HG03354 (cell line): ENCODE measurements around the gene SH3RF3.
"Not testable (repeated sequence)": the region's sequence is repeated elsewhere in the genome, so short reads cannot be mapped to it uniquely, and the experiment has no call there.

Experiments
- ATAC-seq: cut with Tn5 transposase; IDR thresholded peaks from one replicate; pipeline ENCODE4 v1.9.1; 2021; ENCODE audit warnings: mild to moderate bottlenecking; ENCODE audit not compliant: unreplicated experiment, poor library complexity, severe bottlenecking

SH3RF3 gene

GRCh38 chr2:109110170-109110569 is 18.8 kb upstream of the SH3RF3 start:
- ATAC-seq, result no peak

GRCh38 chr2:109117181-109117580 is 11.8 kb upstream of the SH3RF3 start:
- not testable (repeated sequence) for ATAC-seq

DNA sequence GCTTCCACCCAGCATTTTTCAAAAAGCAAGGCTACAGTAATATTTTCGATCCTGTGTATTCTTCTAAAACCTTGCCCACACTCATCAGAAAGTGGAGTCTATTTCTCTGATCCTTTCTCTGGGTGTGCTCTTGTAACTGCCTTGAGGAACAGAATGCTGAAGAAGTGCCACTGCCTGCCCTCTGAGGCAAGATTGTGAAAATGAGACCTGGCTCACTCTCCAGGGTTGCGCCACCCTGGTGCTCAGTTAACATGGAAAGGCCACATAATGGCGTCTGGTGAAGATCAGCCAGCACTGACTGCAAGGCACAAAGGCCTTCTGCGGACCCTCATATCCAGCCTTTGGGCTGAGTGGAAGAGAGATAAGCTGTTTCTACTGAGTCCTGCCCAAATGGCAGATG is 11.2 kb upstream of the SH3RF3 start:
- no peak for ATAC-seq

DNA sequence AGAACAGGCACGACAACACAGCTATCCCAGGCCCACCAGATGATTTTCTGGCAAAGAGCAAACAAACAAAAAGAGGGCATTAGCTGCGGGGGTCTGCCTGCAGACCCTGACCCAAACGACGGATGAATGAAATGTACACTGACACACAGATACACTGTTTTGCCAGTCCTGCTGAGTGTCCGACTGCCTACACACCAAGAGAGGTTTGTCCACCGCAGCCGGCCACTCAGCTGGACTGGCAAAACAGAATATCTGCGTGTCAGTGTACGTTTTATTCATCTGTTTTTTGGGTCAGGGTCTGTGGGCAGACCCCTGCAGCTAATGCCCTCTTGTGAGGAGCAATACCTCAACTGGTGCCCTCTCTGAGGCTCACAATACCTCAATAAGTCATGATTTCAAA is 10.7 kb upstream of the SH3RF3 start:
- no peak for ATAC-seq

GRCh38 chr2:109120166-109120565 is 8.8 kb upstream of the SH3RF3 start:
- ATAC-seq, result no peak

DNA sequence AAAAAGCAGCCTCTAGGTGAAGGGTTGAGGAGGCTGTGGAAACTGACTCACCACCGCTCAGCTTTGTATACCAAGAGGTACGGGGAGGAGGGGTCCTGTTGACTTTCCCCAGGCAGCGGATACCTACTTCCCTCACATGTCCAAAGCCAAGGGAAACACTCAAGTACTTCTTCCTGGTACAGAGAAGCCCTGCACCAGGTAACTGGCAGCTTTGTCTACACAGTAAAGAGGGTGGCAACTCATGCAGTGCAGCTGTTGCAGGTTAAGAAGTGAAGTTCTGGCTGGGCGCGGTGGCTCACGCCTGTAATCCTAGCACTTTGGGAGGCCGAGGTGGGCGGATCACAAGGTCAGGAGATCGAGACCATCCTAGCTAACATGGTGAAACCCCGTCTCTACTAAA is 8.3 kb upstream of the SH3RF3 start:
- ATAC-seq, result not testable (repeated sequence)

DNA sequence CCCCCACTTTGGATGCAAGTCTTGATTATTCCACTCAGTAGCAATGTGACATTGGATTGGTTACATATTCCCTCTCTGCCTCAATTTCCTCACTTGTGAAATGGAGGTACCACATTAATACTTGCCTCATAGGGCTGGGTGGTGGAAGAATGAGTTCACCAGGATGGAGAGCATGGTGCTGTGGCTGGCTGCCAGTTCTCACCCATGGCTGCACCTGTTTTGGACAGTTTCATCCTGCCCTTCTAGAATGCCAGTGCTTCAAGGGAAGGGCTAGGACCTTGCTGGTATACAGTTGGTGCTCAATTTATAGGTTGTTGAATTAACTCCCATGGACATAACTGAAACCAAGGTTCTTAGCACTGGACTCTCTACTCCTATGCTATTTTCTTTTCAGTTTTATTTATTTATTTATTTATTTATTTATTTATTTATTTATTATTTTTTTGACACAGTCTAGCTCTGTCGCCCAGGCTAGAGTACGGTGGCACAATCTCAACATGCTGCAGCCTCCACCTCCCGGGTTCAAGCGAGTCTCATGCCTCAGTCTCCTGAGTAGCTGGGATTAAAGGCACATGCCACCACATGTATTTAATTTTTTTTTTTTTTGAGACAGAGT is 5.3 kb upstream of the SH3RF3 start:
- ATAC-seq, result no peak

DNA sequence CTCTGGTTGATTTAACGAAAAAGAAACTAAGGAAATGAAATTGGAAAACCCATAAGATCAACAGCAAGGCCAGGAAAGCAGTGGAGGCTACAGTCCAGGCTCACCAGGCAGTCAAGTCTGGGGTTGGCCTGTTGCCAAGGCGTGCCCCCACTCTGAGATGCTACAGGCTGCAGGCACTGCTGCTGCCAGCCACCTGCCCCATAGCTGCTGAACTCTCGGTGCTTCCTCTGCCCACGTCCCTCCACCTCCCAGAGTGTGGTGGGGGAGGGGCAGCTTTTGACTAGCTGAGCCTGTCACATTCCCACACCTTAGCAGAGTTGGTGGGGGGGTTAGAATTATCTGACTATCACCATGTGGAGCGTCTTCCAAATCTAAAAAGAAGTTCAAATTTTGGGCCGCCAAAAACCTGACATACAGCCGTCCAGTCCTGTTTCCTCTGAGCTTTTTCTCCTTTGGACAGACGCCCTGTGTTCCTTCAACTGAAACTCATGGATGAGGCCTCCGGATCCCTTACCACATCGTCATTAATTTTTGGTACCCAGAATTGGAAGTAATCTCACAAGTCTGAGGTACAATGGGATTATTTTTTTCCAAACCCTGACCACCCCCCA is 3.9 kb upstream of the SH3RF3 start:
- no peak for ATAC-seq

DNA sequence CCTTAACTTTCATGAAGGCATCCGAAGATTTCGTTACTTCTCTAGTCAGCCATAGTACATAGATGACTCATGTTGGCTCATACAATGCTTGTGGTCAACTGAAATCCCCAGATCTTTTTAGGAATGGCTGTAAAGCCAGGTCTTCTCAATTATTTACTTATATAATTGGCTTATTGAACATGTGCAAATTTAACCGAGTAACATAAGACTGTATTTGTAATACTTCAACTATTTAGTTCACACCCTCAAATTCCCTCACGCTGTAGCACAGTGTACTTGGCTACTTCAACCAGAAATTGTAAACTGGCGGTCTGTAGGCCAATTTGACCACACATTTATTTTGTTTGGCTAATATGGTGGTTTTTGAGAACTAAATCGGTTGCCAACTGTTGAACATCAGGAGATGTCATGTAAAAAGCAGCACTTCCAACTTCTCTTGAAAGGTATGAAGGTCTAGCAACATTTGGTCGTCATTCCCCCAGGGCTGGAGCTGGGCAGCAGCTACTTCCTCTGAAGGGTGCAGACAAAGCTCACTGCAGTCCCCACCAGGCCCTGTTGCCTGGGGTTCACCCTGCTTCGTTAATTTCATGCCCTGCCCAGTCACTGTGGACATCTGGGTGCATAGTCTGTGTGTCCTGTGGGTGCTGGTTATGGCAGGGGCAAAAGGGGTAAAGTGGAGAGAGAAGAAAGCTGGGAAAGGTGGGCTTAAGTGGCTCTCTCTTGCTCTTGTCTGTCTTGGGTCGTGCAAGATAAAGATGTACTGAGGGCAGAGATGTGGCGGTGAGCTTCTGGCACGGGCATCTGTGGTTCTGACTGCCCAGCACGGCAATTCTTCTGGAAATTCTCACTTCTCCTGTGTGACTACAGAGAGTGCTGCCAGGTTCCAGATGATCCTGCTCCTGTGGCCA is 3.2 kb upstream of the SH3RF3 start:
- no peak for ATAC-seq

DNA sequence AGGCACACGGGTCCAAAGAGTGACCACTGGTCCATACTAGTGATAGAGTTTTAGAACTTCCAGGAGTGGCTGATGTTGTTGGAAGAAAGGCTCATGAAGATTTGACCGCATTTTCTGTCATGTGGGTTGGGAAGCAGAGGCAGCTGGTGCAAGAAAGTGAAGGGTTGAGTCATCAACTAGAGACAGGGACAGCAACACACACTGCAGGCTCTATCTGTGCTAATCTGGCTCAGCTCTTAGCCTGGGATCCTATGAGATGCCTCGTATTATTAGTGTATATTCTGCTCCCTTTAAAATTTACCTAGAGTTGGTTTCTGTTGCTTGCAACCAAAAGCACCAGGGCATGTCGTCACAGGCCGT is 2.5 kb upstream of the SH3RF3 start:
- ATAC-seq, result no peak

DNA sequence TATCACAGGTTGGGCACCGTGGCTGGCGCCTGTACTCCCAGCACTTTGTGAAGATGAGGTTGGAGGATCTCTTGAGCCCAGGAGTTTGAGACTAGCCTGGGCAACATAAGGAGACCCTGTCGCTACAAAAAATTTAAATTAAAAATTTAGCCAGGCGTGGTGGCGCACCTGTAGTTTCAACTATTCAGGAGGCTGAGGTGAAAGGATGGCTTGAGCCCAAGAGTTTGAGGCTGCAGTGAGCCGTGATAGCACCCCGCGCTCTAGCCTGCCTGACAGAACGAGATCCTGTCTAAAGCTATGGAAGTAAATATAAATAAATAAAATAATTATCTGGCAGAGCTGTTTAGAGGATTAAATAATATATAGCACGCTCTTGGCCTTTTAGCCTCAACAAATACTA is 1.4 kb upstream of the SH3RF3 start:
- no peak for ATAC-seq

DNA sequence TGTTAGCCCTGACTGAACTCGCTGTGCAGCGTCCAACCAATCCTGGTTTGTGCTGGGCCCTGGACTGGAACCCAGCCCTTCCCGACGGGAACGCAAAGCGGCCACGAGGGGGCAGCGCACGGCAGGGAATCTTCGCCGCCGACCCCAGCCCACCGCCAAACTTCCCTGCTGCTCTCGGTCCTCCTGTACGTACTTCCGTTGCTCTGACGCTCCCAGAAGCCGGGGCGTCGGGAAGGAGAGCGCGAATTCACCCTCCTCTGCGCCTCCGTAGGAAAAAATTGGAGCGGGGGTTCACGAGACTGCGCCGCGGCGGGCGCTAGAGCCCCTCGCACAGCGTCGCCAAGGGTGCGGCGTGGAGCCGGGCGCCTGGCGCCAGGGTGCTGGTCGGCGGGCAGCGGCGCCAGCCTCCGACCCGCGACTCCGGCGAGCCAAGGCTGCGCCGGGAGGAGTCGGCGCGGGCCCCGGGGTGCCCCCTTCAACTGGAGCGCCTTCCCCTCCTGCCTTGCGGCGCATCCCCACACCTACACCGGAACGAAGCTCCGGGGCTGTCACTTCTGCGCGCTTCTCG is 873 bp upstream of the SH3RF3 start:
- ATAC-seq, result peak; percentile 66

DNA sequence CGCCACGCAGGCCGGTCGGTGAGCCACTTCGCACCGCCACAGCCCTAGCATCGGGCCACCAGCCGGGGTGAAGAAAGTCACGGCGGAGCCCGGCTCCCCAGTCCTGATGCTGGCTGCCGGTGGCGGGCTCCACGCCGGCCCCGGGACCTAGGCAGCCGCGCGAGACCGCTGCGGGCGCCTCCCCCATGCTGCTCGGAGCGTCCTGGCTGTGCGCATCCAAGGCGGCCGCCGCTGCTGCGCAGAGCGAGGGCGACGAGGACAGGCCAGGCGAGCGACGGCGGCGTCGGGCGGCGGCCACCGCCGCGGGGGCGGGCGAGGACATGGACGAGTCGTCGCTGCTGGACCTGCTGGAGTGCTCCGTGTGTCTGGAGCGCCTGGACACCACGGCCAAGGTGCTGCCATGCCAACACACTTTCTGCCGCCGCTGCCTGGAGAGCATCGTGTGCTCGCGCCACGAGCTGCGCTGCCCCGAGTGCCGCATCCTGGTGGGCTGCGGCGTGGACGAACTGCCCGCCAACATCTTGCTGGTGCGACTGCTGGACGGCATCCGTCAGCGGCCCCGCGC is 433 bp downstream of the SH3RF3 start:
- ATAC-seq, result peak; percentile 41

- no peak for ATAC-seq
Observed at GRCh38 chr2:109129921-109130722, 1.1 kb downstream of the SH3RF3 start.

- ATAC-seq, result no peak
Observed at GRCh38 chr2:109130723-109130995, 1.7 kb downstream of the SH3RF3 start.

GRCh38 chr2:109131777-109132176 is 2.8 kb downstream of the SH3RF3 start:
- no peak for ATAC-seq

DNA sequence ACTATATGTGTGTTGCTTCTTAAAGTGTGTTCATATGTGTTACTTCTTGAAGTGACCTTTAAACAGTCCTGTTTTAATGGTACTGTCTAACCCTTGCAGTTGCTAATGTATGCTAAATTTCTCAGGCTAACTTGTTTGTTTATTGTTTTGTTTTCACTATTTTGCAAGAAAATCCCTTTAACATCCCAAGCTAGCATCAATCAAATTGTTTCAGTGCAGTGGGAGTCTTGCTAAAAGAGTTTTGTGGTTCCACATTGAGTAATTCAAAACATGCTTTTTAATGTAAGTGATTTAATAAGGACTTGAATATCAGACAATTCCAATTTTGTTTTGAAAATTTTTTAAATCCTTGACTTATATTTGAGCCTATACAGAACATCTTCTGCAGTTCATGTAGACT is 3.6 kb downstream of the SH3RF3 start:
- no peak for ATAC-seq

DNA sequence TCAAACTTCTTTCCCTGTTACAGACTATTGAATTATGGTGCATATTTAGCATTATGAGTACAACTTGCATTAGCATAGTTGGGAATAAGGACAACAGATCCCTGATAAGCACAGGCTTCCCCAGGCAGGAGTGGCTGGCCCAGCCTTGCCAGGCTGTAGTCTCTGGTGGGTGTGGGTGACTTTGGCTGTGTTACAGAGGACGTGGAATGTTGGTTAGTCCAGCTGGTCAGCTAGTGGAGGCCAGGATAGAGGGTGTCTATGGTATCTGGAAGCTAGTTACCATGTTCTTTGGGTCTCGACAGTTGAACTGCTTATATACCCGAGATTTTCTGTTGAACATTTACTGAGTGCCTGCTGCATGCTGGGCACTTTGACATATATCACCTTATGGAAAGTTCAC is 4.7 kb downstream of the SH3RF3 start:
- ATAC-seq, result no peak

DNA sequence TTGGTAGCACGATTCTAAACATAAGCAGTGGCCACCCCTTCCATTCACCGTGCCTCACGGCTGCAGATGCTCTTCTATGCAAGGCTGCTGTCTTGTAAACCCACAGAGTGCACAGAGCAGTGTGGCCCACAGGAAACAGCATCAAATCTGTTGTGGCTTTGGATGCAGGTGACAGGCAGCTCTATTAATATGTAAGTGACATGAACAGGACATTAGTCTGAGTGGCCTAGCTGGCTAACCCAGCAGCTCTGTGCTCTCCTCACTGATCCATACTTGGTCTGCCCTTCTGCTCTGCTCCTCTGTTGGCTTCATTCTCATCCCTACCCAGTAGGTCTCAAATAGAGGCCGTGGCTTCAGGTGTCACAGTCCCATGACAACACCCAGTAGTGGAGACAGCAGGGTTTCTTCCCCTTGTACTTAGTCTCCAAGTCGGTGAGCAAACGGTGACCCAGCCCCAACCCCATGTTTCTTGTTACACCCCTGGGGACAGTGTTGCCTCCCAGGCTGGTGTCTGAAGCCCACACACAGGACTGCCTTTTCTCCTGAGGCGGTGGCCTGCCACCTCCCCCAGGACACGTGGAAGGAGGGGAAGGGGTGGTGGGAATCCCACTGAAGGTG is 5.8 kb downstream of the SH3RF3 start:
- ATAC-seq, result peak; percentile 93
